Smooth muscle cell (in vitro differentiated cells): ENCODE results near the gene LYRM2. TPM values are rescaled to one million over a fixed set of nuclear protein-coding genes. Genes with fewer than 3 reads are reported as not detected.

Experiments used
- DNase-seq: peaks from one replicate; lab custom pipeline; 2025; ENCODE audit not compliant: unreplicated experiment; lab: John Stamatoyannopoulos, UW
- H2AFZ ChIP-seq: fragments of 200-600 bp; sonication (generic); 2 replicates; pipeline ENCODE4 v1.6.0; 2016; ENCODE audit warnings: antibody characterized with exemption, low read depth, mild to moderate bottlenecking
- H3F3A ChIP-seq: fragments of 200-600 bp; sonication (generic); 2 replicates; pipeline ENCODE4 v1.6.0; 2017; ENCODE audit warnings: antibody characterized with exemption, low read depth
- H3K27ac ChIP-seq: fragments of 200-600 bp; sonication (generic); 2 replicates; pipeline ENCODE4 v1.5.1; 2016; ENCODE audit warnings: low read depth, mild to moderate bottlenecking
- H3K27me3 ChIP-seq: fragments of 200-600 bp; sonication (generic); 2 replicates; pipeline ENCODE4 v1.6.1; 2016; ENCODE audit warnings: low read depth, mild to moderate bottlenecking
- H3K36me3 ChIP-seq: fragments of 200-600 bp; sonication (generic); 2 replicates; pipeline ENCODE4 v1.5.1; 2016; ENCODE audit warnings: low read depth
- H3K4me1 ChIP-seq: fragments of 200-600 bp; sonication (generic); 2 replicates; pipeline ENCODE4 v1.5.1; 2016; ENCODE audit warnings: low read depth
- H3K4me2 ChIP-seq: fragments of 200-600 bp; sonication (generic); 2 replicates; pipeline ENCODE4 v1.6.0; 2016; ENCODE audit warnings: mild to moderate bottlenecking
- H3K4me3 ChIP-seq: fragments of 200-600 bp; sonication (generic); 2 replicates; pipeline ENCODE4 v1.5.1; 2016; ENCODE audit warnings: mild to moderate bottlenecking
- H3K79me2 ChIP-seq: fragments of 200-600 bp; sonication (generic); 2 replicates; pipeline ENCODE4 v1.6.0; 2016; ENCODE audit warnings: low read depth, mild to moderate bottlenecking
- H3K9ac ChIP-seq: fragments of 200-600 bp; sonication (generic); 2 replicates; pipeline ENCODE4 v1.6.0; 2016; ENCODE audit warnings: low read depth
- H3K9me3 ChIP-seq: fragments of 200-600 bp; sonication (generic); replicated peaks from 2 replicates; pipeline ENCODE4 v1.5.1; 2016; ENCODE audit warnings: low read depth
- H4K20me1 ChIP-seq: fragments of 200-600 bp; sonication (generic); 2 replicates; pipeline ENCODE4 v1.6.0; 2016; ENCODE audit warnings: low read depth
- CTCF ChIP-seq: fragments of 200-600 bp; sonication (generic); IDR thresholded peaks from 2 replicates; pipeline ENCODE4 v1.5.1; 2017; ENCODE audit warnings: borderline replicate concordance, mild to moderate bottlenecking, antibody characterized with exemption; ENCODE audit not compliant: insufficient read depth, poor library complexity, severe bottlenecking
- WGBS: methylation state at CpG from one replicate; pipeline ENCODE4 v1.1.7; 2016; ENCODE audit warnings: low lambda C conversion rate; 5-methylcytosine and 5-hydroxymethylcytosine counted together
- polyA plus RNA-seq: library from polyadenylated mRNA; unstranded; fragments of >200 nt; fragmentation: Nextera tagmentation; extraction: Ambion mirVana; gene quantifications from 2 replicates; pipeline ENCODE4 v1.2.1, GENCODE V29; 2016
- total RNA-seq: library from RNA; depleted of rRNA; stranded (reverse); fragments of >200 nt; gene quantifications from 2 replicates; pipeline ENCODE4 v1.2.3, GENCODE V29; 2014

LYRM2 gene
- total and polyA plus RNA-seq, 2 experiments from 2014 or later: 17.9 to 35.5 TPM

GRCh38 chr6:89539779-89540178 is 98.8 kb downstream of the LYRM2 start:
- H3K79me2 ChIP-seq: no peaks in the 10 kb centered on the region
- H3K9ac ChIP-seq: no peak overlapping the region
- H3K27ac ChIP-seq: no peak overlapping the region
- no peaks in the 10 kb centered on the region for H3K36me3 ChIP-seq
- WGBS: 97% methylated on average over 2 of the region's 2 CpGs
- no peak overlapping the region for H3K4me3 ChIP-seq
- no peak for DNase-seq
- no peaks in the 10 kb centered on the region for H3K9me3 ChIP-seq
- H3K27me3 ChIP-seq: no peaks in the 10 kb centered on the region
- no peaks in the 10 kb centered on the region for H4K20me1 ChIP-seq
- H2AFZ ChIP-seq: no peak overlapping the region
- H3K4me2 ChIP-seq: no peak overlapping the region
- H3F3A ChIP-seq: no peaks in the 10 kb centered on the region
- peaks cover 3% of the 10 kb centered on the region for H3K4me1 ChIP-seq
- TF ChIP-seq CTCF: no peak

- no peak overlapping the region for H3K4me3 ChIP-seq
- H3K36me3 ChIP-seq: no peaks in the 10 kb centered on the region
- no peak for DNase-seq
- no peaks in the 10 kb centered on the region for H3K27me3 ChIP-seq
- TF ChIP-seq CTCF: no peak
- no peaks in the 10 kb centered on the region for H3F3A ChIP-seq
- H3K9me3 ChIP-seq: no peaks in the 10 kb centered on the region
- no peaks in the 10 kb centered on the region for H3K79me2 ChIP-seq
- no peak overlapping the region for H2AFZ ChIP-seq
- H4K20me1 ChIP-seq: no peaks in the 10 kb centered on the region
- no peak overlapping the region for H3K9ac ChIP-seq
- no peak overlapping the region for H3K27ac ChIP-seq
- 79% methylated on average over 5 of the region's 5 CpGs for WGBS
- H3K4me2 ChIP-seq: no peak overlapping the region
- peaks cover 3% of the 10 kb centered on the region for H3K4me1 ChIP-seq
Observed at GRCh38 chr6:89536231-89536630, 102.3 kb downstream of the LYRM2 start.

- Histone ChIP-seq H3K9ac (no peak overlapping the region), H3K79me2 (no peaks in the 10 kb centered on the region), H2AFZ (no peak overlapping the region), H4K20me1 (no peaks in the 10 kb centered on the region), H3K36me3 (no peaks in the 10 kb centered on the region), H3K9me3 (no peaks in the 10 kb centered on the region), H3K4me3 (no peak overlapping the region), H3K27me3 (no peaks in the 10 kb centered on the region), H3F3A (no peaks in the 10 kb centered on the region), H3K27ac (no peak overlapping the region), H3K4me1 (no peaks in the 10 kb centered on the region), H3K4me2 (no peak overlapping the region)
- TF ChIP-seq CTCF: no peak
- 92% methylated on average over 11 of the region's 11 CpGs for WGBS
- DNase-seq: no peak
Observed at GRCh38 chr6:89530982-89531381, 107.6 kb downstream of the LYRM2 start.

GRCh38 chr6:89528866-89529265 is 109.7 kb downstream of the LYRM2 start:
- no peaks in the 10 kb centered on the region for H3K36me3 ChIP-seq
- H3F3A ChIP-seq: no peaks in the 10 kb centered on the region
- H3K27me3 ChIP-seq: no peaks in the 10 kb centered on the region
- no peak overlapping the region for H3K4me2 ChIP-seq
- no peaks in the 10 kb centered on the region for H3K79me2 ChIP-seq
- no peak for DNase-seq
- H3K4me3 ChIP-seq: no peak overlapping the region
- no peaks in the 10 kb centered on the region for H4K20me1 ChIP-seq
- H2AFZ ChIP-seq: no peak overlapping the region
- no peaks in the 10 kb centered on the region for H3K4me1 ChIP-seq
- no peak for TF ChIP-seq CTCF
- H3K27ac ChIP-seq: no peak overlapping the region
- no peaks in the 10 kb centered on the region for H3K9me3 ChIP-seq
- no peak overlapping the region for H3K9ac ChIP-seq
